ENCODE results near the gene DNMT3B. TPM values are rescaled to one million over a fixed set of nuclear protein-coding genes. Genes with fewer than 3 reads are reported as not detected.
A peak's percentile ranks its signal among the peaks of the same experiment; 100 is the strongest.

DNMT3B gene
- total and polyA plus RNA-seq, 9 of the 15 experiments (the other 6 are each of a cell fraction or from before 2014, with no cell fraction given) = 9.3 to 74.8 (median 49.1) TPM

DNA sequence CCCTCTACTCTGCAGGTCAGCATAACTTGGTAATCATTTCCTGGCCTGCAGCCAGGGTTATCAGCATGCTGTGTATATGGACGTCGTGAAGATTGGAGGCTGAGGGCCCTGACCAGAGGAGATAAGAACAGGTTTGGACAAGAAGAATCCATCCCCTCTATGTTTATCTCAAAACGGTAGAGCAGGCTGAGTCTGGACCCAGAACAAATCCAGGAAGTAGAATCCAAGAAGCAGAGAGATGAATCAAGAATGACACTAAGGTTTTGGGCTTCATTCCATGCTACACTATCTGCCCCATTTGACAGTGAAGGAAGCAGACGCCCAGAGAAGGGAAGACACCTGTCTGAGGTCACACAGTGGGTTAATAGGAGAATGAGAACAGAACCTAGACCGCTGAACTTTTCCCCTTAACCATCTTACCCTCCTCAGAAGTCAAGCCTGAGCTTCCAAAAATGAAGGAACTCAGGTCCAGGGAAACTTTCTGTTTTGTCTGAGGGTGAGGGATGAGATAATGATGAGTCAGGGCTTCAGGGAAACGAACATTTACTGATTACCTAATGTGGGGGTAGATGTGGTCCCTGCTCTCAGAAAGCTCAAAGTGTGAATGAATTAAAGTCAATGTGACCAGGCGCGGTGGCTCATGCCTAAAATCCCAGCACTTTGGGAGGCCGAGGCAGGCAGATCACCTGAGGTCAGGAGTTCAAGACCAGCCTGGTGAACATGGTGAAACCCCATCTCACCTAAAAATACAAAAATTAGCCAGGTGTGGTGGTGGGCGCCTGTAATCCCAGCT is 9.5 kb upstream of the DNMT3B start (continued):
- TF ChIP-seq ZBTB40 (IDR thresholded peaks at IDR 0.05) = 0 out of 2 replicates have a peak, but pooled peaks have one; percentile 53
- TF ChIP-seq ZBTB40 (CRISPR knock-in tag; IDR thresholded peaks at IDR 0.05) = no peak
- 0 out of 2 replicates have a peak, but pooled peaks have one; percentile 7 for TF ChIP-seq SPI1 (IDR thresholded peaks at IDR 0.05; ENCODE audit: borderline replicate concordance, low read depth, low read length)
- no peak for TF ChIP-seq KAT2B (IDR thresholded peaks at IDR 0.05; ENCODE audit: low read depth, low read length)
- peak; percentile 96 for TF ChIP-seq SMAD1 (IDR thresholded peaks at IDR 0.05; ENCODE audit: low read depth, low read length, partially characterized antibody)
- no peak for TF ChIP-seq ZFP30 (CRISPR knock-in tag; IDR thresholded peaks at IDR 0.05; ENCODE audit: borderline replicate concordance)
- TF ChIP-seq ZNF408 (CRISPR knock-in tag; IDR thresholded peaks at IDR 0.05; ENCODE audit: low read depth) = no peak
- no peak for TF ChIP-seq PTRF (tag; IDR thresholded peaks at IDR 0.05)
- TF ChIP-seq ZNF696 (CRISPR knock-in tag; conservative IDR thresholded peaks at IDR 0.05) = no peak
- TF ChIP-seq ZNF217 (CRISPR knock-in tag; IDR thresholded peaks at IDR 0.05) = no peak
- TF ChIP-seq KLF13 (tag; IDR thresholded peaks at IDR 0.05; ENCODE audit: borderline replicate concordance, low read depth) = no peak
- TF ChIP-seq CHCHD3 (CRISPR knock-in tag; IDR thresholded peaks at IDR 0.05) = no peak
- no peak for TF ChIP-seq ZNF431 (CRISPR knock-in tag; IDR thresholded peaks at IDR 0.05)
- no peak for TF ChIP-seq ELK1 (CRISPR knock-in tag; IDR thresholded peaks at IDR 0.05)
- peak; percentile 98 for TF ChIP-seq LEF1 (IDR thresholded peaks at IDR 0.05)
- TF ChIP-seq MAFG (tag; conservative IDR thresholded peaks at IDR 0.05) = peak; percentile 98
- peak; percentile 55; the same call in 1 of the 2 replicates for TF ChIP-seq ZSCAN29 (IDR thresholded peaks at IDR 0.05)
- TF ChIP-seq, protein P1, sequence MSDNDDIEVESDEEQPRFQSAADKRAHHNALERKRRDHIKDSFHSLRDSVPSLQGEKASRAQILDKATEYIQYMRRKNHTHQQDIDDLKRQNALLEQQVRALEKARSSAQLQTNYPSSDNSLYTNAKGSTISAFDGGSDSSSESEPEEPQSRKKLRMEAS (CRISPR knock-in tag; IDR thresholded peaks at IDR 0.05) = peak; percentile 62

All from K562 (cell line).